HG02642 (cell line): ENCODE measurements around the gene MFSD2B.
"Not testable (repeated sequence)": the region's sequence is repeated elsewhere in the genome, so short reads cannot be mapped to it uniquely, and the experiment has no call there.

ENCODE experiments used
- ATAC-seq: cut with Tn5 transposase; IDR thresholded peaks from one replicate; pipeline ENCODE4 v1.9.1; 2021; ENCODE audit warnings: mild to moderate bottlenecking; ENCODE audit not compliant: unreplicated experiment, poor library complexity

MFSD2B gene

DNA sequence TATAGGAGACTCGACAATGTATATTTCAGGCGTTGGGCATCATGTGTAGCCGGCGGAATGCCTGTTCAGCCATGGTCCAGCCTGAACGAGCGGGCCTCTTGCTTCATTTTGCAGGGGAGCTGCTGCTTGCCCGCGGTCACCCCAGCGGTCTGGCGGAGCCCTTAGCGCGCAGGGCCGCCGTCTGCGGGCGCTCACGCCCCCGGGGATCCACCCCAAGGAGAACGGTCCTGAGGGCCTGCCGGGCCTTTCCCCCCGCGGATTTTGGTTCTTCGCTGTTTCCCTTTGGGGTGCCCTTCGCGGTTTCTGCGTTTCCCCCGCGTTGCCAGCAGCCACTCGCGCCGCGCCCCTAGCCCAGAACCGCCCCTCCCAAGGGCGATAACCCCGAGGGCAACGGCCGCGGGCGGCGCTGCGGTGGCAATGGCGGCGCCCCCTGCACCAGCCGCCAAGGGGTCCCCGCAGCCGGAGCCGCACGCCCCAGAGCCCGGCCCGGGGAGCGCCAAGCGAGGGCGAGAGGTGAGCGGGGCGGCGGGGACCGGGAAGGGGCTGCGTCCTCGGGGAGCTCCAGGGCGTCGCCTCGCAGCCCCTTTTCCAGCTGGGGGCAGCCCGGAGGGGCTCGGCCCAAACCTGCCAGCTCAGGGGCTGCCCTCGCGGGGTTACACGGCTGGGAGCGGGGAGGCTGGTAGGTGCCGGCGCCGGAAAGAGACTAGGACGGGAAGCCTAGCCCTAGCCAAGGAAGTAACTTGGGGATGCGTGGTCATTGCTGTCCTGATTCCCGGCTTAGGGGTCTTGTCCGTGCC, at the start of gene MFSD2B:
Gene MFSD2B, plus strand, starts transcription at position 406 of the 797 bp plus-strand sequence. Its CDS starts 12 bp downstream, at position 418.
- no peak for ATAC-seq

- no peak for ATAC-seq
These were observed 42.0 kb upstream of the MFSD2B start for GRCh38 chr2:23967846-23968245.

- no peak for ATAC-seq
These were observed 33.0 kb upstream of the MFSD2B start for GRCh38 chr2:23976883-23977282.

GRCh38 chr2:23988371-23988770, 21.5 kb upstream of the MFSD2B start:
- no peak for ATAC-seq

GRCh38 chr2:23992931-23993330, 17.0 kb upstream of the MFSD2B start:
- no peak for ATAC-seq

- no peak for ATAC-seq
These were observed 16.1 kb upstream of the MFSD2B start for GRCh38 chr2:23993736-23994269.

DNA sequence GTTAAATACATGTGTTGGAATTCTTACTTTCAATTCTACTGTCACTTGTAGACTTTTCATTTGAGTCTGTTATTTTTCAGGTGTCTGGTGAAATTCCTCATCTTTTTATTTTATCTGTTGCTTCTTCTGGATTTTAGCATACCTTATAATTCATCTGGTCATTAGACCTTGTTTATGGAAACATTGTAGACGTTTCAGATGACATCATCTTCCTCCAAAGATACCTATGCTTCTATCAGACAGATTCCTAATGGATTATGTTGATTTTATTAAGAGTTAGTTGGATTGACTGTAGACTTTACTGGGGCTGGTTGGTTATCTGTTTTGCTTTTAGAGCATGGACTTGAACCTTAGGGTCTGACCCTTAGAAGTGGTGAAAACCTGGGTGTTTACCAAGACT, 15.3 kb upstream of the MFSD2B start:
- no peak for ATAC-seq

DNA sequence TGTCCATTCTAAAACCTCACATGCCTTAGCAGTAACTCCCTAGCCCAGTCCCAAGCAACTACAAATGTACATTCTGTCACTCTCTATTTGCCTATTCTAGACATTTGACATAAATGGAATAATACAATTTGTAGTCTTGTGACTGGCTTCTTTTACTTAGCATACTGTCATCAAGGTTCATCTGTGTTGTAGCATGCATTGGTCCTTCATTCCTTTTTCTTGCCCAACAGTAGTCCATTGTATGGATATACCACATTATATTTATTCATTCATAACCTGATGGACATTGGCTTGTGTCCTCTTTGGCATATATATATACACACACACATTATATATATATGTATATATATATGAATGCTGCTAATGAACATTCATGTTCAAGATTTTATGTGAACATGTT, 2.2 kb upstream of the MFSD2B start:
- no peak for ATAC-seq

- ATAC-seq: no peak
These were observed 1.1 kb upstream of the MFSD2B start for GRCh38 chr2:24008672-24009366.

GRCh38 chr2:24009367-24009679, 562 bp upstream of the MFSD2B start:
- no peak for ATAC-seq

- ATAC-seq: no peak
These were observed 778 bp downstream of the MFSD2B start for GRCh38 chr2:24010477-24011249.

- no peak for ATAC-seq
These were observed 1.6 kb downstream of the MFSD2B start for GRCh38 chr2:24011250-24012104.

GRCh38 chr2:24012521-24013188, 2.8 kb downstream of the MFSD2B start:
- no peak for ATAC-seq

- ATAC-seq: not testable (repeated sequence)
These were observed 5.0 kb downstream of the MFSD2B start for GRCh38 chr2:24014902-24015301.

GRCh38 chr2:24015562-24016375, 5.9 kb downstream of the MFSD2B start:
- no peak for ATAC-seq

- no peak for ATAC-seq
These were observed 6.5 kb downstream of the MFSD2B start for GRCh38 chr2:24016376-24016761.

DNA sequence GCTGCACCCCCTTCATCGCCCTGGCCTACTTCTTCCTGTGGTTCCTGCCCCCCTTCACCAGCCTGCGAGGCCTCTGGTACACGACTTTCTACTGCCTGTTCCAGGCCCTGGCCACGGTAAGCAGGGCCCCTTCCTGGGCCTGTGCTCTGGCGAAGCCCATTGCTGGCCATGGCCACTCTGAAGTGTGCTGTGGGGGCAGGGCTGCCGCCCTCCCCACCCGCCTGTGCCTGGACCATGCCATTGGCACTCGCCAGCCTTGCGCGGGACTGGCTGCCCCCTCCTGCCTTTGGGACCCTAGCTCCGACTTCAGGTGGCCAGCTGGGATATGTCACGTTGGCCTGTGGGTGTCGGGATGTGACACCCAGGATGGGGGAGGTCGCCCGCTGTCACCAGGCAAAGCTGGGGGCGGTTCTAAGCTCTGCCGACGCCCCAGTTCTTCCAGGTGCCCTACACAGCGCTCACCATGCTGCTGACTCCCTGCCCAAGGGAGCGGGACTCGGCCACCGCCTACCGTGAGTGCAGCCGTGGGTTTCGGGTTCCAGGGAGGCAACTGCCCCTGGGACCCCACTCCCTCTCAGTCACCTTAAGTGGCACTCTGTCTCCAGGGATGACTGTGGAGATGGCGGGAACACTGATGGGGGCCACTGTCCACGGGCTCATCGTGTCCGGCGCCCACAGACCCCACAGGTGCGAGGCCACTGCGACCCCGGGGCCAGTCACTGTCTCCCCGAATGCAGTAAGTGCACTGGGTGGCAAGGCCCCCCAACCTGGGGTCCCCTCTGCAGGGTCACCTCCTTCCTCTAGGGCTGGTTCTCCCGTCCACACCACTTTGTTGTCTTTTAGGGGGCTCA, 7.2 kb downstream of the MFSD2B start:
- ATAC-seq: no peak

DNA sequence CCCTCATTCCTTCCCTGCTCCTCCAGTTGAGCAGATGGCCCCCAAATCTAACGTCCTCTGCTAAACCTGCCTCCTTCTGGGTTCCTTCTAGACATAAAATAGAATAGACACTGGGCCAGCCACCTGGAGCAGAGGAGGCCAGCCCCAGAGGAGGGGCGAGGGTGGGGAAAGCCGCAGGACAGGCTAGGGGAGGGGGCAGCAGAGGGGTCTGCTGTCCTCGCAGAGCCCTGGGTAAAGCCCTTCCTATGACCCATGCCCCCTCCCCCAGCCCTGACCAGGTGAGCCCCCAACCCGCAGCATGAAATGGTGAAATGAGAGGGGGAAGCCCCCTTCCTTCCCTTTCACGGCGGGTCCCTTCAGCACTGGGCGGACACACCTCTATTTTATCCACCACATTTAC, 7.8 kb downstream of the MFSD2B start:
- no peak for ATAC-seq
